Epithelial cell of esophagus (primary cell): ENCODE results near the gene PYM1.

Experiments
- DNase-seq: peaks from one replicate; pipeline ENCODE4 v3.0.0; 2010; ENCODE audit warnings: low read depth
- H3K4me3 ChIP-seq: 2 replicates; pipeline ENCODE4 v1.5.1; 2011; ENCODE audit warnings: mild to moderate bottlenecking, low read length, control low read depth
- TF ChIP-seq, protein P1 (sequence below): IDR thresholded peaks from 2 replicates; pipeline ENCODE4 v1.5.1; 2011; ENCODE audit warnings: low read depth, mild to moderate bottlenecking, low read length, control low read depth, inconsistent platforms; ENCODE audit not compliant: insufficient read depth; ENCODE audit errors: missing control alignments

The PYM1 gene

DNA sequence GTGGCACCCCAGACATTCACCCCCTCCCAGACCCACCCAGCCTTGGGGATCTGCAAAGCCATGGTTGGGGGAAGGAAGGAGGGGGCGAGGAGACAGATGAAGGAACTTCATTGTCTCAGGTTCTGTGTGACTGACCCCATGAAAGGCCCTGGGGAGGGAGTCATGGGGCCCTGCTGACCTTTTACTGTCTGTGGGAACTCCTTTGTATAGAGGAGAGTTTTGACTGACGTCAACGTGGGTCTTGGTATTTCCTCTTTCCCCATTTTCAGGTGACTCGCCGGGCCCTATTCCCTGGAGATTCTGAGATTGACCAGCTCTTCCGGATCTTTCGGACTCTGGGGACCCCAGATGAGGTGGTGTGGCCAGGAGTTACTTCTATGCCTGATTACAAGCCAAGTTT is 43.1 kb upstream of the PYM1 start:
- H3K4me3 ChIP-seq: no peak overlapping the region
- DNase-seq: no peak
- TF ChIP-seq, protein P1, sequence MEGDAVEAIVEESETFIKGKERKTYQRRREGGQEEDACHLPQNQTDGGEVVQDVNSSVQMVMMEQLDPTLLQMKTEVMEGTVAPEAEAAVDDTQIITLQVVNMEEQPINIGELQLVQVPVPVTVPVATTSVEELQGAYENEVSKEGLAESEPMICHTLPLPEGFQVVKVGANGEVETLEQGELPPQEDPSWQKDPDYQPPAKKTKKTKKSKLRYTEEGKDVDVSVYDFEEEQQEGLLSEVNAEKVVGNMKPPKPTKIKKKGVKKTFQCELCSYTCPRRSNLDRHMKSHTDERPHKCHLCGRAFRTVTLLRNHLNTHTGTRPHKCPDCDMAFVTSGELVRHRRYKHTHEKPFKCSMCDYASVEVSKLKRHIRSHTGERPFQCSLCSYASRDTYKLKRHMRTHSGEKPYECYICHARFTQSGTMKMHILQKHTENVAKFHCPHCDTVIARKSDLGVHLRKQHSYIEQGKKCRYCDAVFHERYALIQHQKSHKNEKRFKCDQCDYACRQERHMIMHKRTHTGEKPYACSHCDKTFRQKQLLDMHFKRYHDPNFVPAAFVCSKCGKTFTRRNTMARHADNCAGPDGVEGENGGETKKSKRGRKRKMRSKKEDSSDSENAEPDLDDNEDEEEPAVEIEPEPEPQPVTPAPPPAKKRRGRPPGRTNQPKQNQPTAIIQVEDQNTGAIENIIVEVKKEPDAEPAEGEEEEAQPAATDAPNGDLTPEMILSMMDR: no peak

DNA sequence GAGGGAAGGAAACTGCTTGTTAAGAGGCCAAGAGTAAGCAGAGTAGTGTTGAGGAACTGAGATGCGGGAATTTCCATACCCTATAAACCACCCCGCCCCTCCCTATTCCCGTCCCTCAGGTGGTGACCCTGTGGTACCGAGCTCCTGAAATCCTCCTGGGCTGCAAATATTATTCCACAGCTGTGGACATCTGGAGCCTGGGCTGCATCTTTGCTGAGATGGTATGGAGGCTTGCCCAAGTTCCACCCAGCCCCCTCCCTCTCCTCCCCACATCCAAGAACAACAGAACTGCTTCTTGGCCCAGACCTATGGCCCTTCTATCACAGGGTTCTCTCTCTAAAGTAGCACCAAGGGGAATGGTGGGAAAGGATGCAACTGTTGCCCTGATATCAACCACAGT is 41.7 kb upstream of the PYM1 start:
- TF ChIP-seq, protein P1: no peak
- DNase-seq: no peak
- no peak overlapping the region for H3K4me3 ChIP-seq

DNA sequence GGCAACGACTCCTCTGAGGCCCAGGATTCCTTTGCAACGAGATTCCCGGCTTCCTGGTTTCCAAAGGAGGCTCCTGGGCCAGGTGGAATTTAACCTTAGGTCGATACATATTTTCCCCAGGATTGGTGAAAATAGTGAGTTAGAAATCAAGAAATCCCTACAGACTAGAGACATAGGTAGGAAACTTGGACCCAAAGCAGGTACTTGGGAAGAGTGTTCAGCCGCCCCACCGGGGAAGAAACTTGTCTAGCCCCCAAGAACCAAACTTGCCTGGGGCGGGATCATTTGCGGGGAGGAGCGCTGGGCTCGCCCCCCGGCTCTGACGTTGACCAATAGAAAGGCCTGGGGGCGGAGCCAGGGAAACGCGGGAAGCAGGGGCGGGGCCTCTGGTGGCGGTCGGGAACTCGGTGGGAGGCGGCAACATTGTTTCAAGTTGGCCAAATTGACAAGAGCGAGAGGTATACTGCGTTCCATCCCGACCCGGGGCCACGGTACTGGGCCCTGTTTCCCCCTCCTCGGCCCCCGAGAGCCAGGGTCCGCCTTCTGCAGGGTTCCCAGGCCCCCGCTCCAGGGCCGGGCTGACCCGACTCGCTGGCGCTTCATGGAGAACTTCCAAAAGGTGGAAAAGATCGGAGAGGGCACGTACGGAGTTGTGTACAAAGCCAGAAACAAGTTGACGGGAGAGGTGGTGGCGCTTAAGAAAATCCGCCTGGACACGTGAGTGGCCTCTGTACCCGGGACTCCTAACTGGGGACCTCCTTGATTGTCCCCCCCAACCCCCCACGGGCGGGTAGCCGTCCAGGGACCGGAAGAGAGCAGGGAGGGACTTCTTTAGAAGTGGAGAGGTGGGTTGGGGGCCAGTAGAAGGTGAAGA is 39.0 kb upstream of the PYM1 start, which contains the start of gene CDK2:
CDK2 (plus strand) TSS at position 423 of the 874 bp plus-strand sequence; CDS start at position 602, 179 bp downstream.
- TF ChIP-seq, protein P1: no peak
- peak within 1 kb of the TSS; percentile 87 for H3K4me3 ChIP-seq
- peak; percentile 84 for DNase-seq

DNA sequence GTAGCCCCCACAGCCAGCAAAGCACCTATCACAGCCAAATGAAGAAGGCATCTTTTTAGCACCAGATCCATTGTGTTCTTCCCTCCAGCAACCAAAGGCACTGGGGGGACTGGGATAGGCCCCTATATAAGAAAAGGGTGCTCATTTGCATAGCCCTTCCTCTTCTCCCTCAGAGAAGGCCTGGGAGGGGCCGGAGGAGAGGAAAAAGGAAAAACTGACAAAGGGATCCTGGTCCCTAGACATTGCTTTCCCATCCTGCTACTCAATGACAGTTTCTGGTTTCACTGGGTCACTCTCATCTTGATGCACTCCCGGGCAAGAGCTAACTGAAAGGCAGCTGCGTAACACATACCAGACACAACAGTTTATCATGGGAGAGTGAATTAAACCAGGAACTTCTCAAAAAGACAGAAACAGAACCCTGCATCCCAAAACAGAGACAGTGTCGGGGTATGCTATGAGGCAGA is 38.3 kb upstream of the PYM1 start, which contains the start of gene PMEL:
PMEL (minus strand) TSS at position 102 of the 467 bp plus-strand sequence; CDS start at position 71, 31 bp downstream.
- TF ChIP-seq, protein P1: no peak
- no peak for DNase-seq
- peak within 1 kb of the TSS; percentile 87 for H3K4me3 ChIP-seq

DNA sequence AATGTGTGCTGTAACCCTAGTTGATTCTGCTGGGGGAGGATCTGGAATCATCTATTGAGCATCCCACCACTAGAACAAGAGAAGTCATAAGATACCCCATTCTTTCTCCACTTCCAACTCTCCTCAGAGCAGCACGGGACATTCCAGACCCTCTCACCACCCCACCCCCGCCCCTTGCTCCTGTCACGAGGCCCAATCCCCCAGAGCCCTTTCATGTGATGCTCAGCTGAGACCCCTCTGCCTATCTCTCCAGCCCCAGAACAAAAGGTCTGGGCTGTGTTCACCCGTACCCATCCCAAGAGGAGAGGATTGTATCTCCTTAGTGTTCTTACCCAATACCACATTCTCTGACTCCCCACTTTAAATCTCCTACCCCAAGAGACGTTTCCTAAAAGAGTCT is 37.5 kb upstream of the PYM1 start:
- TF ChIP-seq, protein P1: no peak
- no peak overlapping the region for H3K4me3 ChIP-seq
- DNase-seq: no peak

DNA sequence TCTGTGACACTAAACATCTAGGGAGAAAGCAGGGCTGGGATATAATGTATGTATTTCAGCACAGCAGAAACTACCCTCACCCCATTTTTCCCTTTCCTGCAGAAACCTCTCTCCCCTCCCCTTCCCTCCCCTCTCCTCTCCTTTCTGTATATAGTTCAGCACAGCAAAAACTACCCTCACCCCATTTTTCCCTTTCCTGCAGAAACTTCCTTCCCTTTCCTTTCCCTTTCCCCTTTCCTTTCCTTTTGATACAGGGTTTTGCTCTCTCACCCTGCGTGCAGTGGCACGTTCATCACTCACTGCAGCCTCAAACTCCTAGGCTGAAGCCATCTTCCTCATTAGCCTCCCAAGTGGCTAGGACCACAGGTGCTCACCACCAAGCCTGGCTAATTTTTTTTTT is 36.1 kb upstream of the PYM1 start:
- H3K4me3 ChIP-seq: no peak overlapping the region
- TF ChIP-seq, protein P1: no peak
- no peak for DNase-seq
